Stimulated activated CD4-positive, alpha-beta T cell treated with anti-CD3 and anti-CD28 coated beads, Interleukin-4, amount 100 ng/mL, for 48 hours (primary cell): ENCODE results near the gene GPATCH2.
"Not testable (repeated sequence)": the region's sequence is repeated elsewhere in the genome, so short reads cannot be mapped to it uniquely, and the experiment has no call there.

Experiments
- DNase-seq, 2 donors: peaks; one replicate each; pipeline ENCODE4 v3.0.0-alpha.2; 2020; ENCODE audit warnings: low read depth in 2 of 2

GPATCH2 gene

GRCh38 chr1:217443845-217444244 is 187.0 kb downstream of the GPATCH2 start:
- no peak for DNase-seq

- no peak for DNase-seq
These were observed 193.5 kb downstream of the GPATCH2 start for GRCh38 chr1:217437376-217437775.

- no peak for DNase-seq
These were observed 195.7 kb downstream of the GPATCH2 start for GRCh38 chr1:217435204-217435603.

- no peak for DNase-seq
These were observed 197.2 kb downstream of the GPATCH2 start for GRCh38 chr1:217433664-217434063.

GRCh38 chr1:217432339-217432738 is 198.6 kb downstream of the GPATCH2 start:
- no peak for DNase-seq

DNA sequence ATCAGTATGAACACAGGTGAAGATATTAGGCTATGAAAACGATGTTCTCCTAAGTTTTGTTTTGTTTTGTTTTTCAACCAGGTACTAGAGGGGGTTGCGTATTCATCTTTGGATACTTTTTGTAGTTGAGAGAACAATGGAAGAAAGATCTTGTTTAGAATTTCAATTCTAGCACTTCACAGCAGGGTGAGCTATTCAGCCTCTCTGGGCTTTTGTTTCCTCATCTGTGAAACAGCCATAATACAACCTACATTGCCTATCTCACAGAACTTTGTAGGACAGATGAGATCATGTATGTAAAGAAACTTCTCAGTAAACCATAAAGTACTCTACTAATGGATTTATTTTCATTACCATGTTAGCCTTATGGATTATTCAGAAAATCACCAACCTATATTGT is 199.5 kb downstream of the GPATCH2 start:
- DNase-seq, result no peak

GRCh38 chr1:217425422-217425821 is 205.5 kb downstream of the GPATCH2 start:
- no peak for DNase-seq

DNA sequence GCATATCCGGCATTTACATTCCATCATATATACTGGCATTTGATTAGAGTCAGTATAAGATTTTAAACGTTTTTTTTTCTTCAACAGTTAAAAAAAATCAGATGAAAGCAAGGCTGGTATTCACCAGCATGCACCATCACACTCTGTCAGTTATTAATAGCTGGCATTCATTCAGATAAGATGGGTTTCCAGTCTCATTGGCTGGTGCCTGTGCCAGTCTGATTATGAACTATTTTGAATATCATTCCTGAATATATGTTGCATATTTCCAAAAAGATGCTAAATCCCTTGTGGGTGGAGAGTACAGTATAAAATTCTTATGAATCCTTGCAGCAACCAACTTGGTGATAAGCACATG is 211.7 kb downstream of the GPATCH2 start:
- DNase-seq, result no peak

DNA sequence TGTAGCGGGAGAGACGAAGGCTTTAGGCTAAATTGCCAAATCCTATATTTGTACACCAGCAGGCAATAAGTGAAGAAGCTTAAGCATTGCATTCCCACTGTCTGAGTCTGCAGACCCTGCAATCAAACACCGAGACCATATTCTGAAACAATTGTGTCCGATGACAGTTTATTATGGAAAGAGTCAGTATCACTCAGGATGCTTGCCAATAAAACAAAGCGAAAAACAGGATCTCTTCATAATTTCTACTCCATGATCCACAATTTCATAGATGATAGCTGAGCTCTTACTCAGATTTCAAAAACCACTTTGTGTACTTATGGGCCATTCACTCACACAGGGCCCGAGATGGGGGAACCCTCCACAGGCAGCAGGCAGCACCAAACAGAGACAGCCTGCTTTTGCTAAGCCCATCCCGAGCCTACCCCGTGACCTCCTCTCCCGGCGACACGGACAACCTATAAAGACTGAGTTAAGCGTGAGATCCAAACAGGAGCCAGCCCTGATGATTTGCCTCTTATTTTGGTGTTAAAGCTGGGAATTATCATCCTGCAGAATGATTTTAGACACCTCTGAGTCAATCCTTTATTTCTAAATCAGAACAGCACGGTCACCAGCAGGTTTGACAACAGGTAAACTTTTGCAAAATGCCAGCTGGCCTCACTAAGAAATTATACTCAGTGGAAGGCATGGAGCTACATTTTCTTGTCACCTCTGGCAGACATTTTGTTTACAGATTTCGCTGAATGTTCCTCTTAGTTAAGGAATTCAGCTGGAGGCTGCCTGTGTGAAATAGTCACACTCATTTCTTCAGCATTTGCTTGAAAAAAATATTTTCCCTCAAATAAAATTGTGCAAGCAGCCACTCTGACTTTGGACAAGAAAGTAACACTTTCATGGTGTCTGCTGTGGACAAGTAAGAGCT is 212.4 kb downstream of the GPATCH2 start:
- no peak for DNase-seq

GRCh38 chr1:217417363-217417762 is 213.5 kb downstream of the GPATCH2 start:
- DNase-seq, result no peak

DNA sequence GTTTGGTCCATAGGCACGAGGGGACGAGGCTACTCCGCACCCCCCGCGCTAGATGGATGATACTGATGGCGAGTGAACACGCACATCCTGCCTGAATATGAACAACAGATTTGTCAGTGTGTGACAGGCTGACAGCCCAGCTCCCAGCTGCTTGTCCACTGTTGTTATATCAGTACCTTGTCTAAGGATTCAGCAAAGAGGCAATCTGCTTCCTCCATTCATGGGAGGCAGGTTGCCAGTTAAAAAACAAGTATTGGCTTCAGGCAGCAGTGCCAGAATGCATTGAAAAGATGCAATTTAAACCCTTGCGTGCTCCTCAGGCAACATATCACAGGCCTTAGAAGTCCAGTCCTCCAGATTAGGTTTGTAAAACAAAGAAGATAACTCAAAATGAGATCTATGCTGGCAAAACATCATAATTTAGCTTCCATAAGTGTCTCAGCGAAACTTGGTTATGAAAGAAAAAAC is 223.3 kb downstream of the GPATCH2 start:
- no peak for DNase-seq

- no peak for DNase-seq
These were observed 227.7 kb downstream of the GPATCH2 start for GRCh38 chr1:217403026-217403720.

DNA sequence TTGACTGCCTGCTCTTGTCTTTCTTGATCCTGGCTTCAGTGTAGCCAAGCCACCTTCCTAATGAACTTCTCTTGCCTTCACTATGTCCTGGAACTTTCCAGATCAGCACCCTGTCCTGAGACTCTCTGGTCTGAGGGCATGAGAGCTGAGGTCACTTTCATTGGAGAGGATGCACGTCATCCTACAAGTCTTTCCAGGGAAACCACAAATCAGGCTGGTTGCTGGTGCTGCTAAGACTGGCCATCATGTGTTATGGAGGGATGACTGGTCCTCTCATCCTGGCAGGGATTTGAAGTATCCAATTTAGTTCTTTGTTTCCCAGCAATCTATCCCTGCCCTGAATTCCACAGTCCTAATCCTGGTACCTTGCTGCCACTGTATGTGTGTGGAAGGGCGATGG is 228.6 kb downstream of the GPATCH2 start:
- no peak for DNase-seq

- DNase-seq, result no peak
These were observed 237.0 kb downstream of the GPATCH2 start for GRCh38 chr1:217393896-217394295.

DNA sequence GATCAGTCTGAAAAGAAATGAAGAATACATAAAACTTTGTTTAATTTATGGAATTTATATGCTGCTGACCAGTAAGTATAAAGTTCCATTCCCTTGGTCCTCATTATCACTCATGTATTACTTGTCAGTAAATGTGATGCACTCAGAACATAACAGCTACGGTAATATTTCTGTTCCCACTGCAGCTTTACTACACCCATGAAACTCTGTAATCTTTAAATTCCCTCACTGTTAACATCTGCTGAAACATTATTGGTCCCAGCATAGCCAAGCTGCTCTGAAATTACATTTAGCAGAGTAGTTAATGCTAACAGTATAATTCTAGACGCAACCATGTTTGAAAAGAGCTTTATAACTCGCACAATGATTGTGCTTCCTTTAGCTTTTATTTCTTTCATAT is 238.4 kb downstream of the GPATCH2 start:
- no peak for DNase-seq

DNA sequence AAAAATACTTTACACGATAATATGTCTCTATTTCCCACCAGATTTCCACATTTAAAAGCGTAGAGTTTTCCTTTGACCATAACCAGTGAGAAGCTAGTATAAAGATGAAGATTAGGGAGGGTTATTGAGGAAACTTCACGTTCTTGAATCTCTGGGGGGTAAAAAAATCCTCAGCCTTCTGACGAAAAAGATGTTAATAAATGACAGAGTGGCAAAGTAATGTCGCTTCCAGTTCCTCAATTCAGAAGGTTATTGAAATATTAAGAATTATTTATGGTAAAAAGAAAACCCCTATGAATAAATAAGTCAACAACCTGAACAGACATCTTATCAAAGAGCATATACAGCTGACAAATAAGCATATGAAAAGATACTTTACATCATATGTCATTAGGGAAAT is 241.0 kb downstream of the GPATCH2 start:
- DNase-seq, result no peak

- no peak for DNase-seq
These were observed 242.3 kb downstream of the GPATCH2 start for GRCh38 chr1:217388522-217389065.

GRCh38 chr1:217381773-217382172 is 249.1 kb downstream of the GPATCH2 start:
- DNase-seq, result not testable (repeated sequence)

GRCh38 chr1:217379804-217380203 is 251.1 kb downstream of the GPATCH2 start:
- DNase-seq, result not testable (repeated sequence)

DNA sequence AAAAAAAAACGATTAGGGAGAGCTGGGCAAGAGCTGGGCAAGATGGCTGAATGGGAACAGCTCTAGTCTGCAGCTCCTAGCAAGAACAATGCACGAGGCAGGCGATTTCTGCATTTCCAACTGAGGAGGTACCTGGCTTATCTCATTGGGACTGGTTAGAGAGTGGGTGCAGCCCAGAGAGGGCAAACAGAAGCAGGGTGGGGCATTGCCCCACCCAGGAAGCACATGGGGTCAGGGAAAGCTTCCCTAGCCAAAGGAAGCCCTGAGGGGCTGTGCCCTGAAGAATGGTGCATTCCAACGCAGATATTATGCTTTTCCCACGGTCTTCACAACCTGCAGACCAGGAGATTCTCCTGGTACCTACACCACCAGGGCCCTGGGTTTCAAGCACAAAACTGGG is 251.6 kb downstream of the GPATCH2 start:
- DNase-seq, result no peak
